ENCODE data around the gene TAF11L12.
"Not testable (repeated sequence)": the region's sequence is repeated elsewhere in the genome, so short reads cannot be mapped to it uniquely, and the experiment has no call there.

Gene TAF11L12

GRCh38 chr5:17620627-17621026, 10.4 kb downstream of the TAF11L12 start:
- Histone ChIP-seq H3K27ac (ENCODE audit: insufficient read depth, low read length, poor library complexity, severe bottlenecking) (no peak overlapping the region), H3K4me3 (ENCODE audit: insufficient read depth, low read depth, low read length, poor library complexity, severe bottlenecking) (no peak overlapping the region), H3K36me3 (ENCODE audit: control insufficient read depth, insufficient read depth, low read length) (no peaks in the 10 kb centered on the region), H3K27me3 (replicated peaks; ENCODE audit: control insufficient read depth, insufficient read depth, low read length, poor library complexity, severe bottlenecking) (no peaks in the 10 kb centered on the region), H3K9me3 (ENCODE audit: control insufficient read depth, low read length) (no peaks in the 10 kb centered on the region), H3K4me1 (ENCODE audit: control insufficient read depth, insufficient read depth, low read length, poor library complexity, severe bottlenecking) (no peaks in the 10 kb centered on the region)
- no peak for DNase-seq

DNA sequence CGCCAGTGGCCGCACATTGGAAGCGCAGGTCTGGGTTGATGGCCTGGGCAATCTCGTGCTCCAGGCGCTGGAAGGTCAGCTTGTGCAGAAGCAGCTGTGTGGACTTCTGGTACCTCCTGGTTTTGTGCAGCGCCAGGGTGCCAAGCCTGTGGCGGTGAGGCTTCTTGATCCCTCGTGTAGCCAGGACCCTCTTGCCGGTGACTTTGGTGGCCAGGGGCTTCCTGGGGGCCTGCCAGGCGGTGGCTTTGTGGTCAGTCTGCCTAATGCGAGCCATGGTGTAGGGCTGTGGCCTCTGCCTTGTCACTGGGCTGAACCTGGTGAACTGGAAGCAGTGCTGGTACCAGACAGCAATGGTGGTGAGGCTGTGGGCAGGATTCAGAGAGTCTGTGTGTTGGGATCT, 15.5 kb downstream of the TAF11L12 start:
- no peak overlapping the region for H3K4me3 ChIP-seq (ENCODE audit: insufficient read depth, low read depth, low read length, poor library complexity, severe bottlenecking)
- no peak for DNase-seq
- H3K36me3 ChIP-seq (ENCODE audit: control insufficient read depth, insufficient read depth, low read length), result no peaks in the 10 kb centered on the region
- H3K9me3 ChIP-seq (ENCODE audit: control insufficient read depth, low read length), result no peaks in the 10 kb centered on the region
- no peak overlapping the region for H3K27ac ChIP-seq (ENCODE audit: insufficient read depth, low read length, poor library complexity, severe bottlenecking)
- no peaks in the 10 kb centered on the region for H3K27me3 ChIP-seq (replicated peaks; ENCODE audit: control insufficient read depth, insufficient read depth, low read length, poor library complexity, severe bottlenecking)
- no peaks in the 10 kb centered on the region for H3K4me1 ChIP-seq (ENCODE audit: control insufficient read depth, insufficient read depth, low read length, poor library complexity, severe bottlenecking)

GRCh38 chr5:17631788-17632187, 21.6 kb downstream of the TAF11L12 start, which contains the start of gene TAF11L13:
Gene TAF11L13, plus strand, starts transcription at chr5:17632088.
- H3K4me1 ChIP-seq (ENCODE audit: control insufficient read depth, insufficient read depth, low read length, poor library complexity, severe bottlenecking); H3K4me3 ChIP-seq (ENCODE audit: insufficient read depth, low read depth, low read length, poor library complexity, severe bottlenecking); H3K36me3 ChIP-seq (ENCODE audit: control insufficient read depth, insufficient read depth, low read length); H3K9me3 ChIP-seq (ENCODE audit: control insufficient read depth, low read length); H3K27me3 ChIP-seq (replicated peaks; ENCODE audit: control insufficient read depth, insufficient read depth, low read length, poor library complexity, severe bottlenecking); DNase-seq; H3K27ac ChIP-seq (ENCODE audit: insufficient read depth, low read length, poor library complexity, severe bottlenecking): not testable (repeated sequence)

- no peak within 1 kb of the TSS for H3K27ac ChIP-seq (ENCODE audit: insufficient read depth, low read length, poor library complexity, severe bottlenecking)
Measured at GRCh38 chr5:17634160-17634559, 24.0 kb downstream of the TAF11L12 start, which contains the start of gene TAF11L14. Gene TAF11L14, plus strand, starts transcription at chr5:17634460.

GRCh38 chr5:17649232-17649631, 39.0 kb downstream of the TAF11L12 start:
- not testable (repeated sequence) for H3K4me3 ChIP-seq (ENCODE audit: insufficient read depth, low read depth, low read length, poor library complexity, severe bottlenecking); H3K4me1 ChIP-seq (ENCODE audit: control insufficient read depth, insufficient read depth, low read length, poor library complexity, severe bottlenecking); H3K27ac ChIP-seq (ENCODE audit: insufficient read depth, low read length, poor library complexity, severe bottlenecking); H3K36me3 ChIP-seq (ENCODE audit: control insufficient read depth, insufficient read depth, low read length); H3K9me3 ChIP-seq (ENCODE audit: control insufficient read depth, low read length); H3K27me3 ChIP-seq (replicated peaks; ENCODE audit: control insufficient read depth, insufficient read depth, low read length, poor library complexity, severe bottlenecking); DNase-seq

More at GRCh38 chr5:17634160-17634559, 24.0 kb downstream of the TAF11L12 start, which contains the start of gene TAF11L14:
- Histone ChIP-seq H3K27me3 (replicated peaks; ENCODE audit: control insufficient read depth, insufficient read depth, low read length, poor library complexity, severe bottlenecking) (no peaks in the 10 kb centered on the region), H3K9me3 (ENCODE audit: control insufficient read depth, low read length) (no peaks in the 10 kb centered on the region), H3K4me1 (ENCODE audit: control insufficient read depth, insufficient read depth, low read length, poor library complexity, severe bottlenecking) (no peaks in the 10 kb centered on the region), H3K4me3 (ENCODE audit: insufficient read depth, low read depth, low read length, poor library complexity, severe bottlenecking) (no peak within 1 kb of the TSS), H3K36me3 (ENCODE audit: control insufficient read depth, insufficient read depth, low read length) (no peaks in the 10 kb centered on the region)
- no peak for DNase-seq

DNA sequence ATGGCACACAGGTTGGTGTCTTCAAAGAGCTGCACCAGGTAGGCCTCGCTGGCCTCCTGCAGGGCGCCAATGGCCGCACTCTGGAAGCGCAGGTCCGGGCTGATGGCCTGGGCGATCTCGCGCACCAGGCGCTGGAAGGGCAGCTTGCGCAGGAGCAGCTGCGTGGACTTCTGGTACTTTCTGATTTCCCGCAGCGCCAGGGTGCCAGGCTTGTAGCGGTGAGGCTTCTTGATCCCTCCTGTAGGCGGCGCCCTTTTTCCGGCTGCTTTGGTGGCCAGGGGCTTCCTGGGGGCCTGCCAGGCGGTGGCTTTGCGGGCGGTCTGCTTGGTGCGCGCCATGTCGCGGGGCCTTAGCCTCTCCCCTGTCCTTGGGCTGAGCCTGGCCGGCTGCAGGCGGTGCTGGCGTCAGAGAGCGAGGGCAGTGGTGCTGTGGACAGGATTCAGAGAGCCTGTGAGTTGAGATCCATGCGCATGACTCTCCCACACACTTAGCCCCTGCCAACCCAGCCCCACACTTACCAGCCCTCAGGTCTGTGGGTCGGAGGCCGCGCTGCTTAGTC, 45.1 kb downstream of the TAF11L12 start:
- H3K4me3 ChIP-seq (ENCODE audit: insufficient read depth, low read depth, low read length, poor library complexity, severe bottlenecking); H3K4me1 ChIP-seq (ENCODE audit: control insufficient read depth, insufficient read depth, low read length, poor library complexity, severe bottlenecking); H3K27me3 ChIP-seq (replicated peaks; ENCODE audit: control insufficient read depth, insufficient read depth, low read length, poor library complexity, severe bottlenecking); DNase-seq; H3K36me3 ChIP-seq (ENCODE audit: control insufficient read depth, insufficient read depth, low read length); H3K9me3 ChIP-seq (ENCODE audit: control insufficient read depth, low read length); H3K27ac ChIP-seq (ENCODE audit: insufficient read depth, low read length, poor library complexity, severe bottlenecking): not testable (repeated sequence)

DNA sequence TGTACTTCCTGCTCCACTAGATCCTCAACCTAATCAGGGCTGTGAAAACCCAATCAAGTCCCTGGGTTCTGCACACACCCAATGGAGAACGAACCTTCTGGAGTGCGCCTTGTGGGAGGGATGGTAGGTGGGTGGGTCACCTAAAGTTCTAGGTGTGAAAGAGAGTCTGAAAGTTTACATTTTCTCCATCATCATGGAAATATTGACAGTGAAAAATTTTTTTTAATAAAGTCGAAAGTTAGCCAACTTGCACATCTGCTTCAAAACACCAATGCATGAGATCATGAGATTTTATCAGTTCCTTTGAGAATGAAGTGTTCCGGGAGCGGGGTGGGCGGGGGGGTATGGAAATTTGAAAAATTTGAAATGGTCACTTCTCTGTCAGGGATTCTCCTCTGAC, 45.7 kb downstream of the TAF11L12 start:
- Histone ChIP-seq H3K36me3 (ENCODE audit: control insufficient read depth, insufficient read depth, low read length) (no peaks in the 10 kb centered on the region), H3K4me1 (ENCODE audit: control insufficient read depth, insufficient read depth, low read length, poor library complexity, severe bottlenecking) (no peaks in the 10 kb centered on the region), H3K27ac (ENCODE audit: insufficient read depth, low read length, poor library complexity, severe bottlenecking) (no peak overlapping the region), H3K9me3 (ENCODE audit: control insufficient read depth, low read length) (no peaks in the 10 kb centered on the region), H3K4me3 (ENCODE audit: insufficient read depth, low read depth, low read length, poor library complexity, severe bottlenecking) (no peak overlapping the region), H3K27me3 (replicated peaks; ENCODE audit: control insufficient read depth, insufficient read depth, low read length, poor library complexity, severe bottlenecking) (no peaks in the 10 kb centered on the region)
- no peak for DNase-seq

Data from effector memory CD4-positive, alpha-beta T cell (primary cell).